Activated T-helper 17 cell treated with anti-CD3 and anti-CD28 coated beads, Interleukin-2, amount 50 U/mL, for 72 hours (primary cell): ENCODE data around the gene OLA1. TPM values are rescaled to one million over a fixed set of nuclear protein-coding genes. Genes with fewer than 3 reads are reported as not detected.
A peak's percentile ranks its signal among the peaks of the same experiment; 100 is the strongest.

Source experiments
- ATAC-seq: fragments of 150-1000 bp; cut with Tn5 transposase; replicated peaks from 2 replicates; pipeline ENCODE4 v1.10.0; 2021; ENCODE audit warnings: mild to moderate bottlenecking, moderate library complexity
- H3K27ac Mint-ChIP-seq: one replicate; pipeline ENCODE4 v1.8.0; 2022; ENCODE audit warnings: mixed read lengths
- H3K27me3 Mint-ChIP-seq: one replicate; pipeline ENCODE4 v1.8.0; 2022; ENCODE audit warnings: mixed read lengths
- H3K36me3 Mint-ChIP-seq: one replicate; pipeline ENCODE4 v1.8.0; 2022; ENCODE audit warnings: low read depth, mild to moderate bottlenecking, mixed read lengths
- H3K4me1 Mint-ChIP-seq: one replicate; pipeline ENCODE4 v1.8.0; 2022; ENCODE audit warnings: mixed read lengths
- H3K4me3 Mint-ChIP-seq: one replicate; pipeline ENCODE4 v1.8.0; 2022; ENCODE audit warnings: mild to moderate bottlenecking, mixed read lengths
- H3K9me3 Mint-ChIP-seq: one replicate; pipeline ENCODE4 v1.8.0; 2022; ENCODE audit warnings: mixed read lengths
- total RNA-seq, 2 donors: library from RNA; stranded (reverse); gene quantifications; one replicate each; pipeline ENCODE4 v1.2.3, GENCODE V29; 2022

Gene OLA1
- total RNA-seq, 2 donors from 2014 or later: 102 to 123 TPM

- Mint-ChIP-seq H3K4me3 (no peak overlapping the region), H3K36me3 (peaks cover 38% of the 10 kb centered on the region), H3K4me1 (no peaks in the 10 kb centered on the region), H3K27me3 (no peaks in the 10 kb centered on the region), H3K9me3 (no peaks in the 10 kb centered on the region), H3K27ac (no peak overlapping the region)
- ATAC-seq: no peak
Observed at GRCh38 chr2:174142290-174142689, 106.0 kb downstream of the OLA1 start.

- Mint-ChIP-seq H3K4me3 (no peak overlapping the region), H3K27me3 (no peaks in the 10 kb centered on the region), H3K36me3 (peaks cover 56% of the 10 kb centered on the region), H3K27ac (no peak overlapping the region), H3K9me3 (no peaks in the 10 kb centered on the region), H3K4me1 (no peaks in the 10 kb centered on the region)
- ATAC-seq: no peak
Observed at GRCh38 chr2:174138161-174138560, 110.2 kb downstream of the OLA1 start.

GRCh38 chr2:174135981-174136380 is 112.4 kb downstream of the OLA1 start:
- Mint-ChIP-seq H3K4me3 (no peak overlapping the region), H3K27ac (no peak overlapping the region), H3K4me1 (no peaks in the 10 kb centered on the region), H3K9me3 (no peaks in the 10 kb centered on the region), H3K27me3 (no peaks in the 10 kb centered on the region), H3K36me3 (peaks cover 45% of the 10 kb centered on the region)
- no peak for ATAC-seq

GRCh38 chr2:174125090-174125489 is 123.2 kb downstream of the OLA1 start:
- no peak overlapping the region for H3K27ac Mint-ChIP-seq
- no peak for ATAC-seq
- H3K9me3 Mint-ChIP-seq: no peaks in the 10 kb centered on the region
- peaks cover 32% of the 10 kb centered on the region for H3K36me3 Mint-ChIP-seq
- H3K27me3 Mint-ChIP-seq: no peaks in the 10 kb centered on the region
- no peak overlapping the region for H3K4me3 Mint-ChIP-seq
- H3K4me1 Mint-ChIP-seq: peaks cover 4% of the 10 kb centered on the region

GRCh38 chr2:174124181-174124580 is 124.2 kb downstream of the OLA1 start:
- peaks cover 4% of the 10 kb centered on the region for H3K4me1 Mint-ChIP-seq
- H3K36me3 Mint-ChIP-seq: peaks cover 32% of the 10 kb centered on the region
- H3K27ac Mint-ChIP-seq: no peak overlapping the region
- no peak overlapping the region for H3K4me3 Mint-ChIP-seq
- no peaks in the 10 kb centered on the region for H3K27me3 Mint-ChIP-seq
- no peak for ATAC-seq
- H3K9me3 Mint-ChIP-seq: no peaks in the 10 kb centered on the region

GRCh38 chr2:174122185-174122584 is 126.1 kb downstream of the OLA1 start:
- Mint-ChIP-seq H3K27ac (no peak overlapping the region), H3K4me1 (peaks cover 4% of the 10 kb centered on the region), H3K9me3 (no peaks in the 10 kb centered on the region), H3K36me3 (peaks cover 38% of the 10 kb centered on the region), H3K4me3 (no peak overlapping the region), H3K27me3 (no peaks in the 10 kb centered on the region)
- ATAC-seq: no peak

- H3K4me3 Mint-ChIP-seq: no peak overlapping the region
- peaks cover 4% of the 10 kb centered on the region for H3K4me1 Mint-ChIP-seq
- H3K27ac Mint-ChIP-seq: no peak overlapping the region
- H3K9me3 Mint-ChIP-seq: no peaks in the 10 kb centered on the region
- H3K27me3 Mint-ChIP-seq: no peaks in the 10 kb centered on the region
- ATAC-seq: no peak
- peaks cover 38% of the 10 kb centered on the region for H3K36me3 Mint-ChIP-seq
Observed at GRCh38 chr2:174121612-174122011, 126.7 kb downstream of the OLA1 start.

GRCh38 chr2:174121175-174121574 is 127.2 kb downstream of the OLA1 start:
- Mint-ChIP-seq H3K9me3 (no peaks in the 10 kb centered on the region), H3K4me1 (peaks cover 4% of the 10 kb centered on the region), H3K36me3 (peaks cover 38% of the 10 kb centered on the region), H3K27ac (no peak overlapping the region), H3K4me3 (no peak overlapping the region), H3K27me3 (no peaks in the 10 kb centered on the region)
- ATAC-seq: no peak

GRCh38 chr2:174120346-174120745 is 128.0 kb downstream of the OLA1 start:
- Mint-ChIP-seq H3K27me3 (no peaks in the 10 kb centered on the region), H3K4me1 (peaks cover 4% of the 10 kb centered on the region), H3K4me3 (no peak overlapping the region), H3K36me3 (peaks cover 44% of the 10 kb centered on the region), H3K9me3 (no peaks in the 10 kb centered on the region), H3K27ac (no peak overlapping the region)
- peak; percentile 99 for ATAC-seq

GRCh38 chr2:174117951-174118930 is 130.1 kb downstream of the OLA1 start:
- no peak for ATAC-seq
- no peaks in the 10 kb centered on the region for H3K9me3 Mint-ChIP-seq
- peaks cover 4% of the 10 kb centered on the region for H3K4me1 Mint-ChIP-seq
- H3K27ac Mint-ChIP-seq: no peak overlapping the region
- H3K36me3 Mint-ChIP-seq: peaks cover 44% of the 10 kb centered on the region
- no peaks in the 10 kb centered on the region for H3K27me3 Mint-ChIP-seq
- H3K4me3 Mint-ChIP-seq: no peak overlapping the region

GRCh38 chr2:174112073-174112472 is 136.3 kb downstream of the OLA1 start:
- Mint-ChIP-seq H3K27ac (no peak overlapping the region), H3K9me3 (no peaks in the 10 kb centered on the region), H3K36me3 (peaks cover 13% of the 10 kb centered on the region), H3K27me3 (no peaks in the 10 kb centered on the region), H3K4me1 (no peaks in the 10 kb centered on the region), H3K4me3 (no peak overlapping the region)
- no peak for ATAC-seq

- Mint-ChIP-seq H3K9me3 (no peaks in the 10 kb centered on the region), H3K27ac (no peak overlapping the region), H3K4me1 (no peaks in the 10 kb centered on the region), H3K36me3 (no peaks in the 10 kb centered on the region), H3K27me3 (no peaks in the 10 kb centered on the region), H3K4me3 (no peak overlapping the region)
- no peak for ATAC-seq
Observed at GRCh38 chr2:174108579-174108978, 139.8 kb downstream of the OLA1 start.

GRCh38 chr2:174106736-174107135 is 141.6 kb downstream of the OLA1 start:
- Mint-ChIP-seq H3K4me1 (no peaks in the 10 kb centered on the region), H3K27me3 (no peaks in the 10 kb centered on the region), H3K4me3 (no peak overlapping the region), H3K9me3 (no peaks in the 10 kb centered on the region), H3K27ac (no peak overlapping the region), H3K36me3 (no peaks in the 10 kb centered on the region)
- no peak for ATAC-seq

- no peaks in the 10 kb centered on the region for H3K4me1 Mint-ChIP-seq
- peaks cover 14% of the 10 kb centered on the region for H3K36me3 Mint-ChIP-seq
- H3K27ac Mint-ChIP-seq: no peak overlapping the region
- no peaks in the 10 kb centered on the region for H3K9me3 Mint-ChIP-seq
- H3K4me3 Mint-ChIP-seq: no peak overlapping the region
- no peak for ATAC-seq
- no peaks in the 10 kb centered on the region for H3K27me3 Mint-ChIP-seq
Observed at GRCh38 chr2:174094542-174094941, 153.8 kb downstream of the OLA1 start.

- H3K27ac Mint-ChIP-seq: no peak overlapping the region
- H3K4me1 Mint-ChIP-seq: no peaks in the 10 kb centered on the region
- H3K9me3 Mint-ChIP-seq: no peaks in the 10 kb centered on the region
- no peaks in the 10 kb centered on the region for H3K27me3 Mint-ChIP-seq
- no peak overlapping the region for H3K4me3 Mint-ChIP-seq
- H3K36me3 Mint-ChIP-seq: peaks cover 6% of the 10 kb centered on the region
- no peak for ATAC-seq
Observed at GRCh38 chr2:174090476-174090875, 157.9 kb downstream of the OLA1 start.
